AG09309 (cell line): ENCODE data around the gene LRRC63.
"Not testable (repeated sequence)": the region's sequence is repeated elsewhere in the genome, so short reads cannot be mapped to it uniquely, and the experiment has no call there.

Experiments
- DNase-seq: peaks from one replicate; pipeline ENCODE4 v3.0.0-alpha.2; 2010; ENCODE audit warnings: low read depth
- H3K4me3 ChIP-seq: 2 replicates; pipeline ENCODE4 v1.5.1; 2011; ENCODE audit warnings: mild to moderate bottlenecking, low read depth, low read length, moderate library complexity; ENCODE audit not compliant: control insufficient read depth
- CTCF ChIP-seq: IDR thresholded peaks from 2 replicates; pipeline ENCODE4 v1.5.1; 2011; ENCODE audit warnings: mild to moderate bottlenecking, low read depth, low read length, inconsistent platforms; ENCODE audit not compliant: insufficient read depth, control insufficient read depth; ENCODE audit errors: missing control alignments

LRRC63 gene

GRCh38 chr13:46278474-46278873, 66.7 kb downstream of the LRRC63 start:
- no peak for TF ChIP-seq CTCF
- H3K4me3 ChIP-seq: no peak overlapping the region
- no peak for DNase-seq

- no peak overlapping the region for H3K4me3 ChIP-seq
- DNase-seq: no peak
Measured at GRCh38 chr13:46281779-46282178, 70.1 kb downstream of the LRRC63 start.

GRCh38 chr13:46283912-46284824, 72.4 kb downstream of the LRRC63 start:
- DNase-seq, H3K4me3 ChIP-seq: not testable (repeated sequence)

More at GRCh38 chr13:46281779-46282178, 70.1 kb downstream of the LRRC63 start:
- no peak for TF ChIP-seq CTCF

GRCh38 chr13:46286972-46287371, 75.2 kb downstream of the LRRC63 start:
- TF ChIP-seq CTCF: no peak
- DNase-seq: no peak
- no peak overlapping the region for H3K4me3 ChIP-seq

GRCh38 chr13:46288570-46289259, 77.0 kb downstream of the LRRC63 start:
- DNase-seq: no peak
- TF ChIP-seq CTCF: peak; percentile 76
- H3K4me3 ChIP-seq: no peak overlapping the region

- no peak for TF ChIP-seq CTCF
- no peak overlapping the region for H3K4me3 ChIP-seq
- no peak for DNase-seq
Measured at GRCh38 chr13:46289260-46289955, 77.7 kb downstream of the LRRC63 start.
